Measurements from ENCODE around the gene MAMDC2.

- TF ChIP-seq CTCF (conservative IDR thresholded peaks at IDR 0.05; ENCODE audit: low read length): no peak
- TF ChIP-seq EZH2phosphoT487 (IDR thresholded peaks at IDR 0.05; ENCODE audit: borderline replicate concordance): no peak
Observed at GRCh38 chr9:70258692-70259511, 215.3 kb downstream of the MAMDC2 start, which contains the start of gene SMC5.
